ENCODE results near the gene CASTOR1.

Gene CASTOR1

DNA sequence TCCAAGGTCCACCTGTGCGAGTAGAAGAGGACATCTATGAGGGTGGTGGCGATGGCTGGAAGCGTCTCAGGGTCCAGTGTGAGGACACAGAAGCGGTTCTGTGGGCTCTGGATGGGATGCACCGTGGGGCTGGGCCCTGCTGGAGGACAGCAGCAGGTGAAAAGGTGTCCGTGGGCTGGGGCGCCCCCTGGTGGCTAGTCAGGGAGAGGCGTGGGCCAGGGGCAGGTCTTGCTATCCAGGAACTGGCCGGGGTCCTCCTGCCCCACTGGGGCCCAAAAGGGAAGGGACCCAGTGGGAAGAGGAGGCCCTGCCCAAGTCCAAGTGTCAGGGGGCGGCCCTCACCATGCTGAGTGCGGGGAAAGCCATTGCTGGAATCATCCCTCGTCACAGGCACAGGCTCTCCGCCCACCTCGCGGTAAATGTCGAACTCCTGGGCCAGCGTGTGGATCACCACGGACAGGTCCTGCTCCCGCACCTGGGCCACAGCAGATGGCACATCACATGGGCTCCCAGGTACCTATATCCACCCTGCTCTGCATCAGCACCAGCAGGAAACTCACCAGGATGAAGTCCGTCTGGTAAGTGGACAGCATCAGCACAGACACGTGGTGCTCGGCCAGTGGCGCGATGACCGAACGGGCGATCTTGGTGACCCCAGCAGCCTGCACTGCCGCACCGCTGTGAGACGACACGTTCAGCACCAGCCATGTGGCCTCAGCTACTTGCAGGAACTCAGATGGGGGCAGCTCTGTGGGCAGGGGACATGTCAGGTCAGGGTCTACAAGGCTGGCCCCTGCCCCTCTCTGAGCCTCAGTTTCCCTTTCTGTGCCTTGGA, 2.3 kb downstream of the CASTOR1 start:
- peak; percentile 66 for FAIRE-seq
- DNase-seq (ENCODE audit: extremely low spot score, insufficient read length, low read depth), result no peak

DNA sequence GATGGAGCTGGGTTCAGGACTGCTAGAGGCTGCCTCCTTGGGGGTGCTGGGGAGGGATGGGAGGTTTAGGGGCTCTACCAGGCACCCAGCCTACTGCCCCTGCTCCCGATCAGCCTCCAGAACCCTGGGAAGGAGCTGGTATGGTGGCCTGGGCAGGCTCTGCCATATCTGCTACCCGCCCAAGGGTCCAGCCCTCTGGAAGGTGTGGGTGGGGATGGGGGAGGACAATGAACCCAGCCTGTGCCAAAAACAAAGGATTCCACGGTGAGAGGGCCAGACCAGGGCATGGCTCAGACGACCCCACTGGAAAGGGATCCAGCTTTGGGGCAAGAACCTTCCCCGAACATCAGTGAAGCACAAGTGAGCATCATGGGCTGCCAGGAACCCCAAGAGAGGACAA, 3.0 kb downstream of the CASTOR1 start:
- DNase-seq (ENCODE audit: extremely low spot score, insufficient read length, low read depth) (no peak), FAIRE-seq (no peak)

DNA sequence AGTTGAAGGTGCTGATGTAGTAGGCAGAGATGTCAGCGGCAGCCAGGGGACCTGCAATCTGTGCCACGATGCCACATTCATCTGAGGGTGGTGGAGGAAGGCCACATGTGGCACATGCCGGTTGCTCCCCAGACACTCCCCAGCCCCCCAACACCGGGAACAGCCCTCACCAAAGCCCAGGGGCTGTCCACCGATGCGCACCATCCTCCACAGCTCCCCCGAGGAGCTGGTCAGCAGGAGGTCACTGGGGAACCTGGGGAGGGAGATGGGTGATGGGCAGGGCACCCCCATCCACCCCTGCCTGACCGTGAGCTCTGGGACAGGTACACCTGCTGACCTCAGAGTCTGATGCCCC, 3.5 kb downstream of the CASTOR1 start:
- no peak for FAIRE-seq
- no peak for DNase-seq (ENCODE audit: extremely low spot score, insufficient read length, low read depth)

DNA sequence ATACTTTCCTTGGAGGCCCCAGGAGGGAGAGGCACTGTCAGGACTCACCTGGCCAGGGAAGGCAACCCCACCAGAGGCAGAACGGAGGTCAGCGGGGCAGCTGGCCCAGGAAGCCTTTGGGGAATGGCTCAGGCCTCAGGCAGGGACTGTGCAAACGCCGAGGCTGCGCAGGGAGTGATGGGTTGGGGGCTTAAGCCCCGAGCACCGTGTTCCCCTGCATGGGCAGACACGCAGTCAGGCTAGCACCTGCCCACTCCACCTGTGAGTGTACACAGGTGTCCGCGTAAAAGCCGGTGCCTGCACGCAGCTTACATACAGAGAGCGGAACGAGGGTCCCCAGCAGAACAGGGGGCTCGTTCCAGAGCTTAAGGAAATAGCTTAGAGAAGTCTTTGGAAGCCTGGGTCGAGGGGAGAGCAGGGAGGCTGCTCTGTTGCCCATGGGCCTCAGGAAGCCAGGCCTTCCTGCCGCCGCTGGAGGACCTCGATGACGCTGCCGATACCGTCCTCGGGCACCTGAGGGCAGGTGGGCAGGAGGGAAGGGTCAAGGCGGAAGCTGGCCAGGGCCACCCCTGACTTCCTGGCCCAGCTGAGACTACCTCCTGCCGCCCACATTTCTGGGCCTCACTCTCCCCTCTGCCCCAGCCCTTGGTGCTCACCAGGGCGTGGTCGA, 4.0 kb downstream of the CASTOR1 start:
- DNase-seq (ENCODE audit: extremely low spot score, insufficient read length, low read depth) (no peak), FAIRE-seq (no peak)

DNA sequence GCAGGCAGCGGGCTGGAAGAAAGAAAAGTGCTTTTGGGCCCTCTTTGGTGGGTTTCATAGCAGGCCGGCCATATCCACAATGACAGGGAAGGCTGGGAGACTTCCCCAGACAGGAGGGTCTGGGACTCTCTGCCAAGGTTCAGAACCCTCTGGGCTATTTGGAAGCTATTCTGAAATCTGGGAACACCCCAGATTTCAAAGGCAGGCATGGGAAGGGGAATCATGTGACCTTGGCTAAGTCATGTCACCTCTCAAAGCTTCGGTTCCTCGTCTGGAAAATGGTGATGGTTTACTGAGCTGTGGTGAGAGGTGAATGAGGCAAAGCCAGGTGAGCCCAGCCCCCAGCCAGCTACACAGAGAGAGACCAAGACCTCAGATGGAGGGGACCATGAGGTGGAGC, 4.6 kb downstream of the CASTOR1 start:
- DNase-seq (ENCODE audit: extremely low spot score, insufficient read length, low read depth) (no peak), FAIRE-seq (no peak)

DNA sequence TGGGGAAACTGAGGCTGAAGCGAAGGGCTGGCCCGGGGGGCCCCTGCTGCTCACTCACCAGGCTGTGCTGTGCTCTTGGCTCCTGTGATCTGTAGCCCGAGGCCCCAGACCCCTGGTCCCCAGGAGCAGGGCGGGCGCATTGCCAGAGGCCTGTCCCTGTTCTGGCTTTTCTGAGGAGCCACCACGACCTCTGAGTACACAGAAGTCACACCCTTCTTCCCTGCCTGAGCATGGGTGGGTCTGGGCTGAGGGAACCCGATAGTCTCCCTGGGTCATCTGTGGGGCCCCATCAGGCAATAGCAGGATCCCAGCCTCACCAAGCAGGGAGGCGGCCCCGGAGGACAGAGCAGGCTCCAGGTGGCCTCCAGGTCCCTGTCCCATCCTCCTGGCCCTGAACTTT, 5.1 kb downstream of the CASTOR1 start:
- DNase-seq (ENCODE audit: extremely low spot score, insufficient read length, low read depth) (no peak), FAIRE-seq (no peak)

DNA sequence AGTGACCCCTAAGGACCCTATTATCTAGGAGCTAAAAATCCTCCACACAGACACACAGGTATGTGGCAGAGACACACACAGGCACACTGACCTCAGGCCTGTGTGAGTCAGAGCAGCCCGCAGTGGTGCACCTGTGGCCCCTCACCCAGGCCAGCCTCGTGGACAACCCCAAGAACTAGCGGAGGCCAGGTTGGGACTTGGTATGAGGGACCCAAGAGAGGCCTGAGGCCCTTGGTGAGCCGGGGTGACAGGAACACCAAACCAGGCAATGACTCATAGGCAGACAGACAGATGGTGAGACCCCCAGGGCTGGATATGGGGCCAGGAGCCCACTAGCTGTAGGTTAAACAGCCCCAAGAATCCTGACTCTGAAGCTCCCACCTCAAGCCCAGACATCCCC, 6.0 kb downstream of the CASTOR1 start:
- FAIRE-seq, result no peak
- DNase-seq (ENCODE audit: extremely low spot score, insufficient read length, low read depth), result no peak

DNA sequence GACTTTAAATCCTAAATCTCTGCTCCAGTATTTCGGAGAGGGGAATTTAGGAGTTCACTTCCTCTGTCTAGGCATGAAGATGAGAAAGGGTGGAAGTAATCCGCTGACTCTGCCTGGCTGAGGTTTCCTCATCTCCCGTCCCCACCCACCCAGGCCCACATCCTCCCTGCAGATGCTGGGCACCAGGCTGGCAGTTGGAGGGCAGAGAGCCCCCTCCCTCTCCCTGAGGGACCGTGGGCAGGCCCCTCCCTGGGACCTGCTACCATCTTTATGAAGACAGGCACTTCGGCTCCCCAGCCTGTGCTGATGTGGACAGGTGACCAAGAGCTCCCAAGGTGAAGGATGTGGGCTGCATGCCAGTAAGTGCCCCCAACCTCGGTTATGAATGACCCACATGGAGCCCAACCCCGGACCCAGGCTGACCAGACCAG, 6.7 kb downstream of the CASTOR1 start:
- FAIRE-seq (no peak), DNase-seq (ENCODE audit: extremely low spot score, insufficient read length, low read depth) (no peak)

DNA sequence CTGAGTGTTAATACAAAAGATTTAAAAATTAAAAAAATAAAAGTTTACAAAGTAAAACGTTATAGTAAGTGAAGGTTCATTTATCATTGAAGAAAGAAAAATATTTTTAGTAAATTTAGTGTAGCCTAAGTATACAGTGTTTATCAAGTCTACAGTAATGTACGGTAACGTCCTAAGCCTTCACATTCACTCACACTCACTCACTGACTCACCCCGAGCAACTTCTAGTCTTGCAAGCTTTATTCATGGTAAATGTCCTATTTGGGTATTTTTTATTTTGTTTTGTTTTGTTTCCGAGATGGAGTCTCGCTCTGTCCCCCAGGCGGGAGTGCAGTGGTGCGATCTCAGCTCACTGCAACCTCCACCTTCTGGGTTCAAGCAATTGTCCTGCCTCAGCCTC, 8.8 kb downstream of the CASTOR1 start:
- DNase-seq (ENCODE audit: extremely low spot score, insufficient read length, low read depth) (no peak), FAIRE-seq (no peak)

DNA sequence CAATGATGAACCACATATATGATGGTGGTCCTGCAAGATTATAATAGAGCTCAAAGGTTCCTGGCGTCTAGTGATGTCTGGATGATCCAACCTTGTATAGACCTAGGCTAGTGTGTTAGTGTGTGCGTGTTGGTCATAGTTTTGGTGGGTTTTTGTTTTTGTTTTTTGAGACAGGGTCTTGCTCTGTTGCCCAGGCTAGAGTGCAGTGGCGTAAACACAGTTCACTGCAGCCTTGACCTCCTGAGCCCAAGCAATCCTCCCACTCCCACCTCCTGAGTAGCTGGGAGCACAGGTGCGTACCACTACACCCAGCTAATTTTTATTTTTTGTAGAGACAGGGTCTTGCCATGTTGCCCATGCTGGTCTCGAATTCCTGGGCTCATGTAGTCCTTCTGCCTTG, 9.4 kb downstream of the CASTOR1 start:
- FAIRE-seq, result no peak
- DNase-seq (ENCODE audit: extremely low spot score, insufficient read length, low read depth), result no peak

DNA sequence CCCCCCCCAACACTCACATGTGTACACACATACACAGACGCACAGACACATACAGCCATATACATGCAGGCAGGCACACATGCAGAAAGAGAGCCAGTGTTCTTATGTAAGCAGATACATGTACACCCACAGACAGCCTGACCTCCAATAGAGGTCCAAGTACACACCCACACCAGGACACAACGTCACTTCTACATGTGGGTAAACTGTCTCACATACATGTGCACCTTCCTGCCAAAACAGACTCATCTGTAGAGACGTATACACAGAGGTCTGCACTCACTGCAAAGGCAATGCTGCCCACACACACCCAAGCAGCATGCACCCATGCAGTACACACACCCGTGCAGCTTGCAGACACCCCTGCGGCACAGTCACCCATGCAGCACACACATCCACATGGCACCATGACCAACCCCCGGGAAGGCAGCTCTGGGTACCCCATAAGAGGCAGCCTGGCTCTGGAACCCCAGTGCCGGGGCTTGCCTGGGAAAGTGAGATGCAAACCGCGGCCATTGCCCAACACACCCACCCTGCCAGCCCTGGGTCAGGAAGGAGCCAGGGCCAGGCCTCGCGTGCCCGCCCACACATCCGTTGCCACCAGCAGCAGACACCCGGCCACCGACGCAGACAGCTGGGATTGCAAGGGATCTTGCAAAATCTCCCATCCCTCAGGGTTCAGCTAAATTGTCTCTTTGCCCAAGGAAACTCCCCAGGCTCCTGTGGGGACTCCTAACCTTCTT, 10.1 kb downstream of the CASTOR1 start:
- no peak for FAIRE-seq
- DNase-seq (ENCODE audit: extremely low spot score, insufficient read length, low read depth), result no peak

DNA sequence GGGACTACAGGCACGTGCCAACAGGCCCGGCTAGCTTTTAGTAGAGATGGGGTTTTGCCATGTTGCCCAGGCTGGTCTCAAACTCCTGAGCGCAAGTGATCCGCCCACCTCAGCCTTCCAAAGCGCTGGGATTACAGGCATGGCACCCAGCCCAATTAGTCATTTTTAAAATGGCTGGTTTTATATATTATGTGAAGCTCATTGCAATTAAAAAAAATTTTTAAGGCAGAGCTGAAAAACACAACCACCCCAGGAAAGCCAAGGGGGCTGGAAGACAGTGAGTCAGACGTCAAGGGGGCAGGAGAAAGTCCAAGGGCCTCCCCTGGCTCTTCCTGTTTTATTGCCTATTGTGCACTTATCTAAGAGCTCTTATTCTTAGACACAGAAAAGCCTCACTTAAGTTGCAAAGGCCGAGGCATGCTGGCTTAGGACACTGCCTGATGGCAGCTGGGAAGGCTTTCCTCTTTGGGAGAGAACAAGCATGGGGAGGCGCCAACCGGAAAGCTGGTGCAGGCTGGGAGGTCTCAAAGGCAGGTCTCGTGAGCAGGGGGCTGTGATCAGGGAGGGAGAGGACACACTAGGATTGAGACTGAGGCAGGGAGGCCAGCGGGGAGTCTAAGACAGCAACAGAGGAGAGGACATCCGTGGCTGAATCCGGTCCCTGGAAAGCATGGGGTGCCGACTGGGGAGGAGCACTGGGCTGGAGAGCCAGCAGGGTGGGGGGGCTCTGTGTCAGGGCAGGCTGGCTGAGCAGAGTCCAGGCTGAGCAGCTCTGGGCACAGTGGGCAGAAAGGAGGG, 11.6 kb downstream of the CASTOR1 start:
- DNase-seq (ENCODE audit: extremely low spot score, insufficient read length, low read depth) (no peak), FAIRE-seq (no peak)

DNA sequence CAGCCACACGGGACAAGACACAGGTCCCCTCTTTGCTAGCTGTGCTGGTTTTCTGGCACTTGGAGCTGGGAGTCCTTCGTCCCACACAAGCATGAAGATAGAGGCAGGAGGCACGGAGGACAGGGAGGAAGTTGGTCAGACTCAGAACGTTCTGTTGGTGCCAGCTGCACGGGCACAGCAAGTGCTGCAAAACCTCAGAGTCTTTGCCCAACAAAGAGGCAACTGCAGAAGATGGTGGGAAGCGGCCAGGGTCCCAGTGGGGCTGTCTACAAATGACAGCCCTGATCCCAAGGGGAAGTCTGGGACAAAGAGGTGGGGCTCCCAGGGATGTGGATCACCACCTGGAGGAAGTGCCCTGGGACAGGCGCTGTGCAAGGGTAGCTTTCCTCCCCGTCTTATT, 13.3 kb downstream of the CASTOR1 start:
- DNase-seq (ENCODE audit: extremely low spot score, insufficient read length, low read depth) (no peak), FAIRE-seq (no peak)

DNA sequence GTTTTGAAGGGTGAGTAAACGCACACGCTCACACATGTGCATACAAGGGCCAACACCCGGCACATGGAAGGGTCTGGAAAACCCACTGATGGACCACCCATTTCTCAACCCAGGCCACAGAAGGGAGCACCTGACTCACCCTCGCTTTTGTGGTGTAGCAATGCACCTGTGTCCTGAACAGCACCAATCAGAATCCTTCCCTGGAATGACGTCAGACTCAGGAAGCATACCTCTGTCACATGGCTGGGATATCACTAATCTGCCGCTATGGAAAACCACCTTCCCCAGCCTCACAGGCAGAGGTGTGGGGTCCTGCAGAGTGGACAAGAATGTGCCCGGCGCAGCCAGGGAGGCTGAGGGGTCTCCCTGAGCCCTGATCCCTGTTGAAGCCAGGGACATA, 13.7 kb downstream of the CASTOR1 start:
- FAIRE-seq (no peak), DNase-seq (ENCODE audit: extremely low spot score, insufficient read length, low read depth) (no peak)

DNA sequence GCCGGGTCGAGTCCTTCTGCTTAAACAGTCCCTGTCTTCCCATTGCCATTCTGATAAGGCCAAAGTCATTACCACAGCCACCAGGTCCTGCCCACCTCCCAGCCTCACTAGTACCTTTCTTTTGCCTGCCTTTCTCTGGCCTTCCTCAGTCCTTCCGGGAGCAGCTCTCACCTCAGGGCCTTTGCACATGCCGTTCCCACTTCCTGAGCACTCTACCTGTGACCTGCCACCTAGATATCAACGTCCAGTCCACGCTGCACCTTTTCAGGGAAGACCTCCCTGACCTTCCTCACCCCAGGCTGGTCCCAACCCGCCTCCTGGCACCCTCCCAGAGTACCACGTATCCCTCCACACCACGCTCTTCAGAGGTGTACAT, 14.9 kb downstream of the CASTOR1 start:
- FAIRE-seq, result no peak

DNA sequence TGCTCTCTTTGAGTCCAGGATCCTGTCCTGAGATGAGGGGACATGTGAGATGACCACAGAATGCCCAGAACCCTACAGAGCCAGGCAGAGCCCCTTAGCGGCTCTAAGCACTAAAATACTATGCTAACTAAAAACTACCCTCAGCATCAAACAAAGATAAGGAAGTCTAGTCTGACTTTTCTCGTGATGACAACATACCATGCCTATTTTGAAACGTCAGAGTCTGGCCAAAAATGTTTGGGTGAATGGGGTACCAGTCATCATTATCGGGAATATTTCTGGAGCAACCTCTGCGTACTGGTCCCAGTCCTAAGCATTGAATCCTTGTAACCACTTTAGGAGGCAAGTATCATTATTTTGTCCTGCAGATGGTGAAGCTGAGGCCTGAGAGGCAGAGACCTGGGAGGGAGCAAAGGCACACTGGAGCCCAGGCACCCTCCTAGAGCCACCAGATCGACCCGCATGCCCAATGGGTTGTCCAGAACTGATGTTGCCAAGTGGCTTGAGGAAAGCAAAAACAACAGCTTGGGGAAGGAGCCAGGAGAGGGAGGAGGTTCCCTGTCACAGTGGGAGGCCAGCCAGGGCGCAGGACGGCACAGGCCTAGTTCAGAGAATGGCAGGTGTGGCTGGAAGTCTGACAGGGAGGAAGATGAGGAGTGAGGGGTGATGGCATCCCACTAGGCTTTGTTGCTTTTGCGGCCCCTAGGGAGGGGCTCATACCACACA, 15.4 kb downstream of the CASTOR1 start:
- DNase-seq (ENCODE audit: extremely low spot score, insufficient read length, low read depth), result no peak
- no peak for FAIRE-seq

More for the DNA sequence above, 14.9 kb downstream of the CASTOR1 start:
- DNase-seq (ENCODE audit: extremely low spot score, insufficient read length, low read depth), result no peak

DNA sequence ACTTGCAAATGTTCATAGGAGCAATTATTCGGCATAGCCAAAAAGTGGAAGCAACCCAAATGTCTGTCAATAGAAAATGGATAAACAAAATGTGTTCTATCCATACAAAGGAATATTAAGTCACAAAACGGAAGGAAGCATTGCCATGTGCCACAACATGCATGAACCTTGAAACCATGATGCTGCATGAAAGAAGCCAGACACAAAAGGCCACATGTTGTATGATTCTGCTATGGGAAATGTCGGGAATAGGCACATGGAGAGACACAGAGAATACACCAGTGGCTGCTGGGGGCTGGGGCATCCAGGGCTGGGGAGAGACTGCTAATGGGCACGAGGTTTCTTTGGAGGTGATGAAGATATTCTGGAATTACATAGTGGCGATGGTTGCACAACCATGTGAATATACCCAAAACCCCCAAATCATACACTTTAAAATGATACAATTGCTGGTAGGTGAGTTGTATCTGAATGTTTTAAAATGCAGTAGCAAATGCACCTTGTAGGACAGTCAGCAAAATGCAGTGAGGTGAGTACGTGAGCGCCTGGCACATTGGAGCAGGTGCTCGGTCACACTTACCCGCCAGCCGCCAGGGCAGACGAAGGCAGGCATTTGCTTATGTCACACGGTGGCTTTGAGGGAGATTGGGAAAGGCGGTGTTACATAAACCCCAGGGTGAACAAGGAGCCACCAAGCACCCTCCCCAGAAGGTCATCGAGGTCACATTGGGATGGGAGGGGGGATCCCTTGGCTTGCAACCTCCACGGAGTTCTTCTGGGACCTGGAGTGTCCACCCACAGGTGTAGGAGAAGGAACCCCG, 16.3 kb downstream of the CASTOR1 start:
- DNase-seq (ENCODE audit: extremely low spot score, insufficient read length, low read depth), result no peak
- FAIRE-seq, result no peak

DNA sequence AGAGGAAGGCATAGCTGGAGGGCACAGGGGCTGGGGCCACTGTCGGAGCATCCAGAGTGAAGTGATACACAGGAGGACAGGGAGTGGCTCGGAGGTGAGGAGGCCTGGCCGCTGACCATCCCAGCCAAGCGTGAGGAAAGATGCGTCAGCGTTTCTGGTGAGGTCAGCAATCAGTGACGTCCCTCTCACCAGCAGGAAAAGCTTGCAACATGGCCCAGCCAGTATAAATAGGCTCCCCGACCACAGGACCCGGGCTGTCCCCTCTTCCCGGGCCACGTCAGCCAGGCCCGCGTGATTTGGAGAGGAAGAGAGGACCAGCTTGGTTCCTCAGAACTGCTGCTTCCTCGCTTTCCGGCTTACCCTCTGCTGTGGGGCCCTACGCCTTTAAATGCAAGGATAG, 18.5 kb downstream of the CASTOR1 start:
- FAIRE-seq, result no peak
- DNase-seq (ENCODE audit: extremely low spot score, insufficient read length, low read depth), result no peak

DNA sequence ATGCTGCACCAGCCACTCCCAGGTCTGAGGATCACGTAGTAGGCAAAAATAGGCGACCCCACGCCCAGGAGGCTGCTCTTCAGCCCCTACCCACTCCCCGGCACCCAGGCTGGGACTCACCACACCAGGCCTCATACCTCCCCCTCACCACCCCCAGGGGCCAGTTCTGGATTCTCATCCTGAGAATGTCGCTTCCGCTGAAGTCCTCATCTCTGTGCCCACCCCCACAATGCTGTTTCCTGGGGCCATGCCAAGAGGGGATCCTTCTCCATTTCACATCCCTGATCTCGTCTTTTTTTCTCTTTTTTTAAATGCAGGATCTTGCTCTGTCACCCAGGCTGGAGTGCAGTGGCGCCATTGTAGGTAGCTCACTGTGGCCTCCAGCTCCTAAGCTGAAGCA, 21.0 kb downstream of the CASTOR1 start:
- DNase-seq (ENCODE audit: extremely low spot score, insufficient read length, low read depth), result no peak
- no peak for FAIRE-seq

Measured in GM18507 (cell line).